HepG2 (cell line): ENCODE data around the gene PIGO. TPM values are rescaled to one million over a fixed set of nuclear protein-coding genes. Genes with fewer than 3 reads are reported as not detected.

Experiments
- AFF4 ChIP-seq: sonication (generic); formaldehyde crosslinking; IDR thresholded peaks from 2 replicates; pipeline ENCODE4 v1.4.0; 2020; ENCODE audit warnings: missing genetic modification reagents
- CTCF ChIP-seq: sonication (generic); formaldehyde crosslinking; IDR thresholded peaks from 2 replicates; pipeline ENCODE4 v1.5.0; 2020; ENCODE audit warnings: mild to moderate bottlenecking, missing genetic modification reagents, moderate library complexity
- GATAD2A ChIP-seq: IDR thresholded peaks from 2 replicates; pipeline ENCODE4 v1.6.1; 2016
- SOX13 ChIP-seq, 3 experiments: fragments of 450-650 bp in 1 of 3; sonication (generic) in 1 of 3; formaldehyde crosslinking in 1 of 3; IDR thresholded peaks in 2 of 3; conservative IDR thresholded peaks in 1 of 3; 2 replicates each; pipeline versions ENCODE4 v1.5.0 to v1.6.1; 2016 to 2020; ENCODE audit warnings: antibody characterized with exemption in 1 of 3, mild to moderate bottlenecking in 1 of 3, missing compliant biosample characterization in 1 of 3, missing genetic modification reagents in 1 of 3, moderate library complexity in 1 of 3
- TCF7 ChIP-seq: sonication (generic); IDR thresholded peaks from 2 replicates; pipeline ENCODE4 v1.6.1; 2016; ENCODE audit warnings: antibody characterized with exemption, low read depth
- TFDP2 ChIP-seq: sonication (generic); formaldehyde crosslinking; IDR thresholded peaks from 2 replicates; pipeline ENCODE4 v1.4.0; 2020; ENCODE audit warnings: missing genetic modification reagents
- ZBTB7B ChIP-seq: sonication (generic); formaldehyde crosslinking; IDR thresholded peaks from 2 replicates; pipeline ENCODE4 v1.4.0; 2020; ENCODE audit warnings: missing genetic modification reagents
- ZSCAN20 ChIP-seq: sonication (generic); formaldehyde crosslinking; IDR thresholded peaks from 2 replicates; pipeline ENCODE4 v1.4.0; 2020; ENCODE audit warnings: missing genetic modification reagents, mild to moderate bottlenecking, borderline replicate concordance
- polyA plus RNA-seq, 8 experiments: library from polyadenylated mRNA; depleted of rRNA in 3 of 8; stranded (reverse) in 7 of 8; unstranded in 1 of 8; fragments of >200 nt; fragmentation: Illumina TruSeq in 4 of 8; extraction: Trizol in 4 of 8; gene quantifications; 2 replicates each; pipeline versions ENCODE4 v1.2.1 to v1.2.3, GENCODE V29; 2011 to 2016; ENCODE audit warnings: low read depth in 4 of 8, missing spikeins in 1 of 8, mixed read lengths in 1 of 8; ENCODE audit not compliant: insufficient read depth in 1 of 8
- total RNA-seq, 5 experiments: library from RNA; depleted of rRNA; stranded (reverse); fragments of >200 nt; fragmentation: Illumina TruSeq; extraction: Trizol; gene quantifications; 2 replicates each; pipeline ENCODE4 v1.2.3, GENCODE V29; 2016; ENCODE audit warnings: low read depth in 1 of 5

Gene PIGO
- total and polyA plus RNA-seq, 2 of the 13 experiments (the other 11 are each of a cell fraction or from before 2014, with no cell fraction given) = 20.5 to 26.2 TPM

GRCh38 chr9:35102769-35103659, 6.6 kb upstream of the PIGO start, which contains the start of gene STOML2 (continued):
- TF ChIP-seq CTCF (CRISPR knock-in tag) (peak; percentile 55), ZBTB7B (CRISPR knock-in tag) (no peak), SOX13 (IDR thresholded peaks at IDR 0.05) (no peak; the same call in 1 of the 2 replicates), SOX13 (CRISPR knock-in tag; conservative IDR thresholded peaks at IDR 0.05 in 1 of 2, IDR thresholded peaks at IDR 0.05 in 1 of 2) (peak in 1 of 2 experiments; percentile 36; a peak in 1 of 4 replicates), AFF4 (CRISPR knock-in tag) (no peak), TCF7 (no peak), ZSCAN20 (CRISPR knock-in tag) (0 out of 2 replicates have a peak, but pooled peaks have one; percentile 66), GATAD2A (CRISPR knock-in tag) (peak; percentile 55; the same call in 1 of the 2 replicates), TFDP2 (CRISPR knock-in tag) (peak; percentile 91)
